HEK293T (cell line): ENCODE measurements around the gene LMX1B.

Source experiments
- CTCF ChIA-PET: fragments of 350-600 bp; formaldehyde crosslinking; extraction: SDS; loops from one replicate; lab custom pipeline; 2021; ENCODE audit warnings: antibody characterized with exemption, inconsistent platforms; lab: Yijun Ruan, JAX
- POLR2A ChIA-PET: fragments of 350-600 bp; formaldehyde crosslinking; extraction: SDS; loops from one replicate; lab custom pipeline; 2020; ENCODE audit warnings: antibody characterized with exemption, inconsistent platforms; lab: Yijun Ruan, JAX
- DNase-seq: peaks from one replicate; pipeline ENCODE4 v3.0.0; 2012; ENCODE audit warnings: mixed read lengths; ENCODE audit errors: extremely low spot score
- ARNT ChIP-seq: fragments of 450-650 bp; IDR thresholded peaks from 2 replicates; pipeline ENCODE4 v1.6.1; 2017; ENCODE audit warnings: mild to moderate bottlenecking
- BHLHE40 ChIP-seq: fragments of 450-650 bp; IDR thresholded peaks from 2 replicates; pipeline ENCODE4 v1.6.1; 2016; ENCODE audit warnings: mild to moderate bottlenecking, moderate library complexity, borderline replicate concordance
- CTBP1 ChIP-seq: fragments of 450-650 bp; IDR thresholded peaks from 2 replicates; pipeline ENCODE4 v1.6.1; 2016; ENCODE audit warnings: borderline replicate concordance
- ELF4 ChIP-seq: fragments of 450-650 bp; IDR thresholded peaks from 2 replicates; pipeline ENCODE4 v1.6.1; 2017; ENCODE audit warnings: antibody characterized with exemption
- FOXA1 ChIP-seq: fragments of 450-650 bp; IDR thresholded peaks from 2 replicates; pipeline ENCODE4 v1.6.1; 2016; ENCODE audit warnings: mild to moderate bottlenecking
- FOXK2 ChIP-seq: fragments of 450-650 bp; IDR thresholded peaks from 2 replicates; pipeline ENCODE4 v1.6.1; 2016; ENCODE audit warnings: mild to moderate bottlenecking
- FOXM1 ChIP-seq: fragments of 450-650 bp; IDR thresholded peaks from 2 replicates; pipeline ENCODE4 v1.6.1; 2017; ENCODE audit warnings: mild to moderate bottlenecking, borderline replicate concordance
- HDGF ChIP-seq: fragments of 450-650 bp; IDR thresholded peaks from 2 replicates; pipeline ENCODE4 v1.6.1; 2017; ENCODE audit warnings: antibody characterized with exemption, borderline replicate concordance
- L3MBTL2 ChIP-seq: fragments of 450-650 bp; conservative IDR thresholded peaks from 2 replicates; pipeline ENCODE4 v1.6.1; 2016; ENCODE audit warnings: mild to moderate bottlenecking
- LEF1 ChIP-seq: fragments of 450-650 bp; IDR thresholded peaks from 2 replicates; pipeline ENCODE4 v1.6.1; 2017; ENCODE audit warnings: mild to moderate bottlenecking, borderline replicate concordance
- NFRKB ChIP-seq: fragments of 450-650 bp; IDR thresholded peaks from 2 replicates; pipeline ENCODE4 v1.6.1; 2016; ENCODE audit warnings: mild to moderate bottlenecking, moderate library complexity
- SP1 ChIP-seq: fragments of 450-650 bp; IDR thresholded peaks from 2 replicates; pipeline ENCODE4 v1.6.1; 2017
- SUZ12 ChIP-seq: fragments of 450-650 bp; IDR thresholded peaks from 2 replicates; pipeline ENCODE4 v1.6.1; 2016; ENCODE audit warnings: mild to moderate bottlenecking
- TARDBP ChIP-seq: fragments of 450-650 bp; IDR thresholded peaks from 2 replicates; pipeline ENCODE4 v1.6.1; 2016
- ZNF384 ChIP-seq: fragments of 450-650 bp; IDR thresholded peaks from 2 replicates; pipeline ENCODE4 v1.6.1; 2016
- TF ChIP-seq, protein P1 (sequence below): fragments of 450-650 bp; IDR thresholded peaks from 2 replicates; pipeline ENCODE4 v1.6.1; 2016

Gene LMX1B

DNA sequence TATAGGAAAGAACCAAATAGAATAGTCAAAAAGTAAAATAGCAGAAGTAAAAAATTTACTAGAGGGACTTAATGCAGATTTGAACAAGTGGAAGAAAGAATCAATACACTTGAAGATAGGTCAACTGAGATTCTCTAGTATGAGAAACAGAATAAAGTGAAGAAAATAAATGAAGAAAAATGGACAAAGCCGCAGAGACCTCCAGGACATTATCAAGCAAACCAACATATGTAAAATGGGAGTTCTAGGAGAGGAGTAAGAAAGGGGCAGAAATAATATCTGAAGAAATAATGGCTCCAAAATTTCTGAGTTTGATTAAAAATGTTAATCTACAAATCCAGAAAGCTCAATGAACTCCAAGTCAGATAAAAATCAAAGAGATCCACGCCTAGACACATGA is 121.1 kb downstream of the LMX1B start:
- ChIA-PET POLR2A (no interaction called here), CTCF (no interaction called here)
- TF ChIP-seq, protein P1, sequence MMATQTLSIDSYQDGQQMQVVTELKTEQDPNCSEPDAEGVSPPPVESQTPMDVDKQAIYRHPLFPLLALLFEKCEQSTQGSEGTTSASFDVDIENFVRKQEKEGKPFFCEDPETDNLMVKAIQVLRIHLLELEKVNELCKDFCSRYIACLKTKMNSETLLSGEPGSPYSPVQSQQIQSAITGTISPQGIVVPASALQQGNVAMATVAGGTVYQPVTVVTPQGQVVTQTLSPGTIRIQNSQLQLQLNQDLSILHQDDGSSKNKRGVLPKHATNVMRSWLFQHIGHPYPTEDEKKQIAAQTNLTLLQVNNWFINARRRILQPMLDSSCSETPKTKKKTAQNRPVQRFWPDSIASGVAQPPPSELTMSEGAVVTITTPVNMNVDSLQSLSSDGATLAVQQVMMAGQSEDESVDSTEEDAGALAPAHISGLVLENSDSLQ: no peak
- TF ChIP-seq TARDBP (no peak), ZNF384 (no peak), ELF4 (no peak)
- DNase-seq: no peak

DNA sequence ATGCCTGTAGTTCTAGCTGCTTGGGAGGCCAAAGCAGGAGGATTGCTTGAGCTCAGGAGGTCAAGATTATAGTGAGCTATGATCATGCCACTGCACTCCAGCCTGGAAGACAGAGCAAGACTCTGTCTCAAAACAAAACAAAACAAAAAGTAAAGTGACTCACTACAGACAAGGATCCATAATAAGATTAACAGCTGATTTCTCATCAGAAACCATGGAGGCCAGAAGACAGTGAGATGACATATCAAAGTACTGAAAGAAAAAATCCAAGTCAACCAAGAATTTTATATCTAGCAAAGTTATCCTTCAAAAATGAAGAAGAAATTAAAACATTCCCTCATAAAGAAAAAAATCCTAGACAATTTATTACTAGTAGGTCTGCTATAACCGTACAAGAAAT is 121.8 kb downstream of the LMX1B start:
- TF ChIP-seq LEF1 (no peak), NFRKB (no peak), CTBP1 (no peak), L3MBTL2 (no peak), FOXK2 (no peak), ZNF384 (no peak), SP1 (no peak), HDGF (no peak), SUZ12 (no peak)
- TF ChIP-seq, protein P1: no peak
- POLR2A ChIA-PET: no interaction called here
- DNase-seq: no peak
- CTCF ChIA-PET: no interaction called here

DNA sequence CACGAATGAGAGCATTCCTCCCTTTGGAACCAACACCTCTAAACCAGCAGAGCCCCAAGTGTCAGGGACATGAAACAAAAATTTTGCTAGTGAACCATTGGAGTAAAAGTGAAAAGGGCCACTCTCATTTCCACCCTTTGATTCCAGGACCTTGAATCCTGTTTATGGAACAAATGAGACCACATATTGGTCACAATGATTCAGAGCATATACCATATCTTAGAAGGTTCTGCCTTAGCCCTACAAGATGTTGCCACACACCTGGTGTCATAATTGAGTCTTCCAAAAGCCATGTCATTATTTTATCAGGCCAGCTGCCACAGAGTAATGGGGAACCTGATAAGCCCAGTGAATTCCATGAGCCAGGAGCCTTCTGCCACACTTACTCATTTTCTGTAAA is 124.8 kb downstream of the LMX1B start:
- no peak for DNase-seq
- POLR2A ChIA-PET: no interaction called here
- no peak for TF ChIP-seq HDGF
- TF ChIP-seq L3MBTL2: no peak
- TF ChIP-seq ELF4: no peak
- CTCF ChIA-PET: no interaction called here

DNA sequence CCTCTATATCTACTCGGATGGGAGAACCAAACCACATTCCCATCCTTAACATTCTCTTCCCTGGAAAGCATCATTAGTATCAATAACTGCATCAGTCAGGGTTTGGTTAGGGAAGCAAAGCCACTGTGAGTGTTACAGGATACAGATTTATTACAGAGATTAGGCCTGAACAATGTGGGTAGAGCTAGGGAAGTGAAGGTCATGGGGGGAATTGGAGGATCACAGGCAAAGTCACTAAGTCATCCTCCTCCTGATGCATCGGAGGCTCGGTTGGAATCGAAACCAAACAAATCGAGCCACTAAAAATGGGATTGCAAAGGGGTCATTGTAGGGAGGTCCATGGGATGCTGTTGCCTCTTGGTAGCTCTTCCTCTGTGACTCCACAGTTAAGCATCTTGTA is 129.3 kb downstream of the LMX1B start:
- POLR2A ChIA-PET: interaction anchor here (1.3 kb wide), 1 partner anchor 62 kb away, joined by 4 read pairs; the partner anchor contains the start of gene ZBTB43
- no peak for TF ChIP-seq ZNF384
- TF ChIP-seq FOXA1: no peak
- no peak for TF ChIP-seq L3MBTL2
- TF ChIP-seq ELF4: no peak
- TF ChIP-seq, protein P1: no peak
- TF ChIP-seq TARDBP: no peak
- no peak for TF ChIP-seq LEF1
- TF ChIP-seq ARNT: no peak
- no peak for TF ChIP-seq BHLHE40
- TF ChIP-seq FOXK2: no peak
- no peak for TF ChIP-seq SUZ12
- no peak for TF ChIP-seq HDGF
- TF ChIP-seq SP1: no peak
- TF ChIP-seq FOXM1: no peak
- DNase-seq: no peak

DNA sequence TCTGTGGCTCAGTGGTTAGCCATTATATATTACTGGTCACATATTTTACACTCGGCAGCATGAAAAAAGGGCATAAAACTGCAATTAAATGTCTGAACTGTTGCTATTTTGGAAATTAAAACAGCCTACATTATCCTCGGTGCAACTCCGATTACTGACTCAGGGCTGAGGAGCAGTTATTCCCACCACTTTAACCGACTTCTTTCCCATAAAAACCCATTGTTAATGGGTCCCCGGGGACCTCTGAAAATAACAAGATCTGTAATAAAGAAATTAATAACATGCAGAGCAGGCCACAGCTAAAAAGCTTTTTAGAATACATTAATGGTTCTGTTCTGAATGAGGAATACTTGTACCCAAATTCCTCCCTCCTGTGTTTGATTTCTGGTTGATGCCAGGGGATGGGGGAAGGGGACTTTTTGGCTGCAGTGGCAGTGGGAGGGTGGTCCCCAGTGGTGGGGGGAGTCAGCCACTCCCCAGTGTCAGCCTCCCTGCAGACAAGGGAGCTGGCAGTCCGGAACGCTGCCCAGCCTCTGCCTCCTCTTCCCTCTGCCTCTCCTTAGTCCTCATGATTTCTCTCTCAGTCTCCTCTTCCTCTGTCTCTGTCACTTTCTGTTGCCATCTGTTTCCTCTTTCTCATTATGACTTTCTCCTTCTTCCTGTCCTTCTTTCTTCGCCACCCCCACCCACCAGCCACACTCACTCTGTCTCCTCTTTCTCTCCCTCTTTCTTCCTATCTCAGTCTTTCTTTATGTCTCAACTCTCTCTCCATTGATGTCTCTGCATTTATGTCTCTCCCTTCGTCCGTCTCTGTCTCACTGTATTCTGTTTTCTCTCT is 132.1 kb downstream of the LMX1B start:
- no peak for DNase-seq
- ChIA-PET POLR2A (no interaction called here), CTCF (no interaction called here)
- no peak for TF ChIP-seq FOXA1
- TF ChIP-seq ARNT: no peak
- TF ChIP-seq L3MBTL2: no peak
- no peak for TF ChIP-seq NFRKB
- no peak for TF ChIP-seq LEF1
- TF ChIP-seq HDGF: no peak
- TF ChIP-seq BHLHE40: no peak
- no peak for TF ChIP-seq CTBP1
- no peak for TF ChIP-seq FOXK2
- no peak for TF ChIP-seq SUZ12
- TF ChIP-seq, protein P1: no peak
- TF ChIP-seq ELF4: no peak
- TF ChIP-seq FOXM1: no peak
- no peak for TF ChIP-seq SP1
- no peak for TF ChIP-seq ZNF384
- TF ChIP-seq TARDBP: no peak

More for the DNA sequence above, 129.3 kb downstream of the LMX1B start:
- CTCF ChIA-PET: interaction anchor here (1.2 to 1.3 kb wide), 2 partner anchors 37 to 41 kb away, joined by 5 to 7 read pairs; no protein-coding TSS in a partner anchor
